ENCODE data around the gene SPAG16. TPM values are rescaled to one million over a fixed set of nuclear protein-coding genes. Genes with fewer than 3 reads are reported as not detected.

Gene SPAG16
- total RNA-seq, 1 experiment from 2014 or later: 16.0 TPM

DNA sequence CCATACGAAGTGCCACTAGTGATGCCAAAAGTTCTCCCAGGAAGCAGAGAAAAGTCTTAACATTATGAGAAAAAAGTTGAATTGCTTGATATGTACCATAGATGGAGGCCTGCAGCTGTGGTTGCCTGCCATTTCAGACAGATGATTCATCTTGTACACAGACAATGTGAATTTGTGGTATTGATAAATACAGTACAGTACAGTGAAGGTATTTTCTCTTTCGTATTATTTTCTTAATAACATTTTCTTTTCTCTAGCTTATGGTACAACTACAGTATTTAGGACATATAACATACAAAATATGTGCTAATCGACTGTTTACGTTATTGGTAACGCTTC is 1093.0 kb downstream of the SPAG16 start (continued):
- no peak for TF ChIP-seq ARID4B (CRISPR knock-in tag; IDR thresholded peaks at IDR 0.05; ENCODE audit: borderline replicate concordance)
- no peak for TF ChIP-seq MXD4 (CRISPR knock-in tag; IDR thresholded peaks at IDR 0.05; ENCODE audit: borderline replicate concordance)
- no peak for TF ChIP-seq GABPB1 (CRISPR knock-in tag; IDR thresholded peaks at IDR 0.05)
- TF ChIP-seq, protein P1, sequence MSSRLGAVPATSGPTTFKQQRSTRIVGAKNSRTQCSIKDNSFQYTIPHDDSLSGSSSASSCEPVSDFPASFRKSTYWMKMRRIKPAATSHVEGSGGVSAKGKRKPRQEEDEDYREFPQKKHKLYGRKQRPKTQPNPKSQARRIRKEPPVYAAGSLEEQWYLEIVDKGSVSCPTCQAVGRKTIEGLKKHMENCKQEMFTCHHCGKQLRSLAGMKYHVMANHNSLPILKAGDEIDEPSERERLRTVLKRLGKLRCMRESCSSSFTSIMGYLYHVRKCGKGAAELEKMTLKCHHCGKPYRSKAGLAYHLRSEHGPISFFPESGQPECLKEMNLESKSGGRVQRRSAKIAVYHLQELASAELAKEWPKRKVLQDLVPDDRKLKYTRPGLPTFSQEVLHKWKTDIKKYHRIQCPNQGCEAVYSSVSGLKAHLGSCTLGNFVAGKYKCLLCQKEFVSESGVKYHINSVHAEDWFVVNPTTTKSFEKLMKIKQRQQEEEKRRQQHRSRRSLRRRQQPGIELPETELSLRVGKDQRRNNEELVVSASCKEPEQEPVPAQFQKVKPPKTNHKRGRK (CRISPR knock-in tag; IDR thresholded peaks at IDR 0.05; ENCODE audit: borderline replicate concordance): no peak

DNA sequence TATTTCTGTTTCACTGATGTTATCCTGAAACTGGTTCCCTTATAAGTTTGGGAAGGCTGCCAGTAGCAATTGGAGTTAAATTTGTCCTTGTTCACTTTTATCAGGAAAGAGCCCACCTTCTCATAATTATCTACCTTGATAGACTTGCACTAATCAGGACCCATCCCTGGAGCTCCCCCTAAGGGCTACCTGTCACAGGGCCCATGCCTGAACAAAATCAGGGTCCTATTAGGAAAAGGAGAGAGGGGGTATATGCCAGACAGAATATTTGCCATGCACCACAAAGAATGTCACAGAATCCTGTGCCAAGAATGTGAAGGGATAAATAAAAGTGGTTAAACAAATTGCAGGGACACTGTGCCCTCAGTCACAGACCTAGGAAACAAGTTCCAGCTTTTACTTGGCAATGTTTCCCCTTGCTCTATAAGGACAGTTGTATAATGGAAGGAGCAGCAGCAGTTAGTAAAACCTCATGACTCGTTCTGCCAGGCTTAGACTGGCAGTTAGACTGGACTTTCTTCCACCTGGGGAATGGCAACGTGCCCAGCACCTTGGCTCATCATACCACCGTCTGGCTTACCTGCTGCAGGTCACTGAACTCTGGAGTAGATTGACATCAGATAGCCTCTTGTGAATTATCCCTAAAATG is 1094.3 kb downstream of the SPAG16 start:
- POLR2A ChIA-PET: interaction anchor here (0.6 kb wide), 1 partner anchor 8 kb away, joined by 4 read pairs; no protein-coding TSS in a partner anchor
- ATAC-seq: peak; percentile 91
- H3K4me1 Mint-ChIP-seq: no peaks in the 10 kb centered on the region
- DNase-seq (ENCODE audit: low spot score): peak; percentile 13
- H3K9me3 Mint-ChIP-seq: no peaks in the 10 kb centered on the region
- H3K27me3 Mint-ChIP-seq (ENCODE audit: low read depth): no peaks in the 10 kb centered on the region
- no peaks in the 10 kb centered on the region for H3K36me3 Mint-ChIP-seq
- no peak overlapping the region for H3K4me3 Mint-ChIP-seq
- H3K27ac Mint-ChIP-seq: no peak overlapping the region
- TF ChIP-seq, protein P2, sequence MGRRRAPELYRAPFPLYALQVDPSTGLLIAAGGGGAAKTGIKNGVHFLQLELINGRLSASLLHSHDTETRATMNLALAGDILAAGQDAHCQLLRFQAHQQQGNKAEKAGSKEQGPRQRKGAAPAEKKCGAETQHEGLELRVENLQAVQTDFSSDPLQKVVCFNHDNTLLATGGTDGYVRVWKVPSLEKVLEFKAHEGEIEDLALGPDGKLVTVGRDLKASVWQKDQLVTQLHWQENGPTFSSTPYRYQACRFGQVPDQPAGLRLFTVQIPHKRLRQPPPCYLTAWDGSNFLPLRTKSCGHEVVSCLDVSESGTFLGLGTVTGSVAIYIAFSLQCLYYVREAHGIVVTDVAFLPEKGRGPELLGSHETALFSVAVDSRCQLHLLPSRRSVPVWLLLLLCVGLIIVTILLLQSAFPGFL (CRISPR knock-in tag; IDR thresholded peaks at IDR 0.05; ENCODE audit: borderline replicate concordance): no peak
- TF ChIP-seq, protein P3, sequence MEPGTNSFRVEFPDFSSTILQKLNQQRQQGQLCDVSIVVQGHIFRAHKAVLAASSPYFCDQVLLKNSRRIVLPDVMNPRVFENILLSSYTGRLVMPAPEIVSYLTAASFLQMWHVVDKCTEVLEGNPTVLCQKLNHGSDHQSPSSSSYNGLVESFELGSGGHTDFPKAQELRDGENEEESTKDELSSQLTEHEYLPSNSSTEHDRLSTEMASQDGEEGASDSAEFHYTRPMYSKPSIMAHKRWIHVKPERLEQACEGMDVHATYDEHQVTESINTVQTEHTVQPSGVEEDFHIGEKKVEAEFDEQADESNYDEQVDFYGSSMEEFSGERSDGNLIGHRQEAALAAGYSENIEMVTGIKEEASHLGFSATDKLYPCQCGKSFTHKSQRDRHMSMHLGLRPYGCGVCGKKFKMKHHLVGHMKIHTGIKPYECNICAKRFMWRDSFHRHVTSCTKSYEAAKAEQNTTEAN (CRISPR knock-in tag; IDR thresholded peaks at IDR 0.05): no peak
- TF ChIP-seq ZNF396 (CRISPR knock-in tag; IDR thresholded peaks at IDR 0.05; ENCODE audit: borderline replicate concordance) (no peak), SP1 (CRISPR knock-in tag; conservative IDR thresholded peaks at IDR 0.05) (no peak), ZNF416 (CRISPR knock-in tag; IDR thresholded peaks at IDR 0.05) (no peak), MYBL2 (CRISPR knock-in tag; IDR thresholded peaks at IDR 0.05) (no peak)
- TF ChIP-seq, protein P4, sequence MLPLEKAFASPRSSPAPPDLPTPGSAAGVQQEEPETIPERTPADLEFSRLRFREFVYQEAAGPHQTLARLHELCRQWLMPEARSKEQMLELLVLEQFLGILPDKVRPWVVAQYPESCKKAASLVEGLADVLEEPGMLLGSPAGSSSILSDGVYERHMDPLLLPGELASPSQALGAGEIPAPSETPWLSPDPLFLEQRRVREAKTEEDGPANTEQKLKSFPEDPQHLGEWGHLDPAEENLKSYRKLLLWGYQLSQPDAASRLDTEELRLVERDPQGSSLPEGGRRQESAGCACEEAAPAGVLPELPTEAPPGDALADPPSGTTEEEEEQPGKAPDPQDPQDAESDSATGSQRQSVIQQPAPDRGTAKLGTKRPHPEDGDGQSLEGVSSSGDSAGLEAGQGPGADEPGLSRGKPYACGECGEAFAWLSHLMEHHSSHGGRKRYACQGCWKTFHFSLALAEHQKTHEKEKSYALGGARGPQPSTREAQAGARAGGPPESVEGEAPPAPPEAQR (CRISPR knock-in tag; IDR thresholded peaks at IDR 0.05): no peak
- TF ChIP-seq, protein P5, sequence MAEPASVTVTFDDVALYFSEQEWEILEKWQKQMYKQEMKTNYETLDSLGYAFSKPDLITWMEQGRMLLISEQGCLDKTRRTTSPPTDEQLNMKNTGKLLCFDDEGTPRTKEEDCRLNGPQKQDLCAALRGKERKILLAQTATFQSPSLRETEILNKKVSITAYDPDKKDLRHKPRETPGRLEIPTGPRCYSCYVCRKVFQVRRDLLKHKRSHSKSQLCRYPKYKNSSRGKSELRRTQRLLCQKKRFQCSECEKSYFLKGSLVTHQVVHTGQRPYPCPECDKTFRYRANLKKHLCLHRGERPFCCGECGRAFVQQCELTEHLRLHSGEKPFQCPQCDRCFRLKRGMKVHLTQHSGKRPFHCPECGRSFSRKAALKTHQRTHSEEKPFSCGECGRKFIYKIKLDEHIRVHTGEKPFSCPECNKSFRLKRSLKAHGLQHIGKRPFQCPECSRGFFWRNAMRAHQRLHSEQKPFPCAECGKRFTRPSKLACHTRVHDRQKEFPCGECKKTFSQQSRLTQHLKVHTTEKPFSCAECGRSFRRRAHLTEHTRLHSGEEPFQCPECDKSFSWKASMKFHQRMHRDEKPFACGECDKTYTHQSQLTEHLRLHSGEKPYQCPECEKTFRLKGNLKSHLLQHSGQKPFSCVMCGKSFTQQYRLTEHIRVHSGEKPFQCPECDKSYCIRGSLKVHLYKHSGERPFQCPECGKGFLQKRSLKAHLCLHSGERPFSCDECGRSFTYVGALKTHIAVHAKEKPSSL (CRISPR knock-in tag; conservative IDR thresholded peaks at IDR 0.05): no peak
- CTCF ChIA-PET: interaction anchor here (1.0 kb wide), 1 partner anchor 32 kb away, joined by 3 read pairs; the partner anchor contains the start of gene VWC2L
